H1 (cell line): Measurements from ENCODE around the gene INVS. TPM values are rescaled to one million over a fixed set of nuclear protein-coding genes. Genes with fewer than 3 reads are reported as not detected.

Experiments used
- CTCF ChIA-PET: fragments of 300-600 bp; sonication (Branson Sonifier 250); formaldehyde crosslinking; loops from one replicate; lab custom pipeline; 2021; ENCODE audit not compliant: partially characterized antibody; lab: Charles Lee
- POLR2A ChIA-PET: fragments of 300-600 bp; sonication (Branson Sonifier 250); formaldehyde crosslinking; loops from one replicate; lab custom pipeline; 2021; ENCODE audit warnings: inconsistent platforms; ENCODE audit not compliant: partially characterized antibody; lab: Charles Lee
- DNase-seq, 2 experiments: peaks; one replicate each; pipeline versions ENCODE4 v3.0.0 to v3.0.0-alpha.2; 2010 to 2022; ENCODE audit warnings: low spot score in 2 of 2, low read depth in 1 of 2, mixed read lengths in 1 of 2
- FAIRE-seq: peaks from 2 replicates; lab custom pipeline; 2011; peaks lifted over from hg19 to GRCh38; lab: Jason Lieb, UNC
- H2AFZ ChIP-seq: 2 replicates; pipeline ENCODE4 v1.8.1; 2012; ENCODE audit warnings: low read length, inconsistent platforms
- H2AK5ac ChIP-seq: 2 replicates; pipeline ENCODE4 v1.6.1; 2013; ENCODE audit warnings: low read depth, low read length
- H2BK120ac ChIP-seq: replicated peaks from 2 replicates; pipeline ENCODE3; 2013; ENCODE audit warnings: low read depth, low read length, inconsistent platforms
- H2BK12ac ChIP-seq: 2 replicates; pipeline ENCODE4 v1.6.1; 2013; ENCODE audit warnings: low read depth, low read length
- H2BK15ac ChIP-seq: 2 replicates; pipeline ENCODE4 v1.6.1; 2013; ENCODE audit warnings: low read length
- H2BK20ac ChIP-seq: 2 replicates; pipeline ENCODE4 v1.6.1; 2013; ENCODE audit warnings: low read length
- H2BK5ac ChIP-seq: 2 replicates; pipeline ENCODE4 v1.6.1; 2013; ENCODE audit warnings: low read depth, low read length
- H3K14ac ChIP-seq: 2 replicates; pipeline ENCODE4 v1.6.1; 2013; ENCODE audit warnings: inconsistent platforms; ENCODE audit not compliant: insufficient read length
- H3K18ac ChIP-seq: 2 replicates; pipeline ENCODE4 v1.6.1; 2013; ENCODE audit warnings: low read length; ENCODE audit errors: extremely low read depth
- H3K23ac ChIP-seq: 2 replicates; pipeline ENCODE4 v1.6.1; 2013; ENCODE audit warnings: inconsistent platforms; ENCODE audit not compliant: insufficient read length
- H3K23me2 ChIP-seq: 2 replicates; pipeline ENCODE4 v1.6.1; 2013; ENCODE audit warnings: low read depth, low read length
- H3K27ac ChIP-seq: 2 replicates; pipeline ENCODE4 v1.6.1; 2011; ENCODE audit warnings: low read depth, low read length, inconsistent platforms
- H3K27me3 ChIP-seq, 4 experiments: replicated peaks in 1 of 4; 1 replicate in 1 of 4; 2 replicates in 3 of 4; pipeline versions ENCODE4 v1.6.1 to v1.8.1; 2011 to 2013; ENCODE audit warnings: low read length in 3 of 4, mild to moderate bottlenecking in 3 of 4, inconsistent platforms in 2 of 4, mixed read lengths in 2 of 4, moderate library complexity in 1 of 4; ENCODE audit not compliant: control insufficient read depth in 3 of 4, insufficient read depth in 3 of 4; ENCODE audit errors: extremely low read depth in 1 of 4
- H3K36me3 ChIP-seq, 4 experiments: 2 replicates each; pipeline versions ENCODE4 v1.6.1 to v1.8.1; 2011 to 2013; ENCODE audit warnings: mild to moderate bottlenecking in 4 of 4, low read length in 3 of 4, moderate library complexity in 2 of 4, control low read depth in 1 of 4, inconsistent platforms in 1 of 4; ENCODE audit not compliant: insufficient read depth in 4 of 4, control insufficient read depth in 2 of 4
- H3K4ac ChIP-seq: replicated peaks from 2 replicates; pipeline ENCODE3; 2013; ENCODE audit warnings: low read length, low read depth, mixed read lengths, inconsistent platforms; ENCODE audit not compliant: insufficient read length
- H3K4me1 ChIP-seq, 4 experiments: replicated peaks in 1 of 4; 1 replicate in 1 of 4; 2 replicates in 3 of 4; pipeline versions ENCODE4 v1.6.1 to v1.8.1; 2011 to 2013; ENCODE audit warnings: low read length in 3 of 4, inconsistent platforms in 2 of 4, mixed read lengths in 1 of 4; ENCODE audit not compliant: insufficient read depth in 4 of 4, control insufficient read depth in 3 of 4
- H3K4me2 ChIP-seq, 2 experiments: 2 replicates each; pipeline versions ENCODE4 v1.6.1 to v1.8.1; 2011 to 2013; ENCODE audit warnings: low read depth in 2 of 2, low read length in 2 of 2, control low read depth in 1 of 2, inconsistent platforms in 1 of 2, mild to moderate bottlenecking in 1 of 2; ENCODE audit not compliant: insufficient read depth in 1 of 2
- H3K4me3 ChIP-seq, 4 experiments: fragments of 200-600, 300-600 bp in 1 of 4; sonication (generic), shearing (Covaris generic), sonication (Bioruptor Twin) in 1 of 4; 2 replicates each; pipeline versions ENCODE4 v1.5.1 to v1.8.1; 2011 to 2016; ENCODE audit warnings: low read length in 4 of 4, low read depth in 3 of 4, control low read depth in 2 of 4, inconsistent platforms in 2 of 4, mild to moderate bottlenecking in 2 of 4, mixed read lengths in 1 of 4, moderate library complexity in 1 of 4; ENCODE audit not compliant: insufficient read depth in 2 of 4; ENCODE audit errors: extremely low read depth in 1 of 4
- H3K56ac ChIP-seq: replicated peaks from 2 replicates; pipeline ENCODE3; 2013; ENCODE audit warnings: low read depth, mild to moderate bottlenecking, mixed read lengths, low read length, inconsistent platforms; ENCODE audit not compliant: insufficient read length
- H3K79me1 ChIP-seq: 2 replicates; pipeline ENCODE4 v1.6.1; 2013; ENCODE audit warnings: low read depth, low read length, control low read depth
- H3K79me2 ChIP-seq, 2 experiments: 2 replicates each; pipeline versions ENCODE4 v1.6.1 to v1.8.1; 2012 to 2013; ENCODE audit warnings: low read length in 2 of 2, mild to moderate bottlenecking in 2 of 2, inconsistent platforms in 1 of 2; ENCODE audit not compliant: insufficient read depth in 2 of 2, control insufficient read depth in 1 of 2
- H3K9ac ChIP-seq, 4 experiments: replicated peaks in 1 of 4; 1 replicate in 1 of 4; 2 replicates in 3 of 4; pipeline versions ENCODE4 v1.6.1 to v1.8.1; 2011 to 2013; ENCODE audit warnings: low read depth in 3 of 4, low read length in 3 of 4, control low read depth in 2 of 4, mild to moderate bottlenecking in 2 of 4, moderate library complexity in 2 of 4, inconsistent platforms in 1 of 4; ENCODE audit errors: extremely low read depth in 1 of 4
- H3K9me3 ChIP-seq, 2 experiments: 2 replicates each; pipeline versions ENCODE4 v1.6.1 to v1.8.1; 2012 to 2013; ENCODE audit warnings: mild to moderate bottlenecking in 2 of 2, moderate library complexity in 2 of 2, control low read depth in 1 of 2, inconsistent platforms in 1 of 2, low read depth in 1 of 2, low read length in 1 of 2, mixed read lengths in 1 of 2; ENCODE audit not compliant: insufficient read depth in 2 of 2
- H4K20me1 ChIP-seq, 2 experiments: replicated peaks in 1 of 2; 2 replicates each; pipeline versions ENCODE3 to v1.8.1; 2011 to 2013; ENCODE audit warnings: inconsistent platforms in 2 of 2, low read length in 2 of 2, mild to moderate bottlenecking in 1 of 2; ENCODE audit not compliant: insufficient read depth in 2 of 2, control insufficient read depth in 1 of 2
- H4K5ac ChIP-seq: 2 replicates; pipeline ENCODE4 v1.6.1; 2013; ENCODE audit warnings: low read length, low read depth, mixed read lengths, inconsistent platforms; ENCODE audit not compliant: insufficient read length
- H4K8ac ChIP-seq: 2 replicates; pipeline ENCODE4 v1.8.0; 2013; ENCODE audit warnings: mild to moderate bottlenecking, moderate library complexity, low read length, inconsistent platforms; ENCODE audit not compliant: insufficient read depth; ENCODE audit errors: extremely low read depth
- H4K91ac ChIP-seq: replicated peaks from 2 replicates; pipeline ENCODE3; 2013; ENCODE audit warnings: low read length, mixed read lengths, inconsistent platforms; ENCODE audit not compliant: insufficient read length
- BCL11A ChIP-seq, 2 experiments: IDR thresholded peaks; one replicate each; pipeline ENCODE4 v1.6.1; 2011; ENCODE audit warnings: low read depth in 2 of 2, low read length in 2 of 2, mild to moderate bottlenecking in 2 of 2
- CBX5 ChIP-seq: fragments of 300-800, 300-1000 bp; sonication (generic); IDR thresholded peaks from 2 replicates; pipeline ENCODE4 v1.7.1; 2016; ENCODE audit warnings: antibody characterized with exemption, low read length, low read depth
- CHD1 ChIP-seq: IDR thresholded peaks from 2 replicates; pipeline ENCODE4 v1.6.1; 2012; ENCODE audit warnings: low read depth, low read length, improper control_type of control experiment
- EZH2 ChIP-seq: fragments of 200-600 bp; sonication (generic); IDR thresholded peaks from 2 replicates; pipeline ENCODE4 v1.7.1; 2012; ENCODE audit warnings: low read depth, mild to moderate bottlenecking, moderate library complexity, low read length, inconsistent platforms; ENCODE audit not compliant: severe bottlenecking
- GTF2F1 ChIP-seq: IDR thresholded peaks from 2 replicates; pipeline ENCODE4 v1.6.1; 2012; ENCODE audit warnings: low read depth, low read length, improper control_type of control experiment, borderline replicate concordance
- NANOG ChIP-seq: IDR thresholded peaks from 2 replicates; pipeline ENCODE4 v1.6.1; 2011; ENCODE audit warnings: low read length, low read depth, mild to moderate bottlenecking, inconsistent platforms; ENCODE audit not compliant: insufficient read depth, poor library complexity, severe bottlenecking
- RAD21 ChIP-seq, 2 experiments: IDR thresholded peaks in 1 of 2; conservative IDR thresholded peaks in 1 of 2; 2 replicates each; pipeline ENCODE4 v1.6.1; 2011; ENCODE audit warnings: low read depth in 2 of 2, low read length in 2 of 2, improper control_type of control experiment in 1 of 2, inconsistent platforms in 1 of 2, mild to moderate bottlenecking in 1 of 2, moderate library complexity in 1 of 2
- SIX5 ChIP-seq: IDR thresholded peaks from 2 replicates; pipeline ENCODE4 v1.6.1; 2011; ENCODE audit warnings: mild to moderate bottlenecking, low read depth, low read length
- TEAD4 ChIP-seq: IDR thresholded peaks from 2 replicates; pipeline ENCODE4 v1.6.1; 2012; ENCODE audit warnings: low read depth, low read length, inconsistent platforms, mixed read lengths
- USF2 ChIP-seq: IDR thresholded peaks from 2 replicates; pipeline ENCODE4 v1.6.1; 2011; ENCODE audit warnings: low read length, improper control_type of control experiment
- WGBS, 2 experiments: shearing (Covaris generic) in 1 of 2; methylation state at CpG; one replicate each; pipeline versions ENCODE4 v1.1.6 to v1.1.7; 2013 to 2015; ENCODE audit warnings: low lambda C conversion rate in 2 of 2, mixed read lengths in 2 of 2, inconsistent platforms in 1 of 2, low coverage in 1 of 2, missing lambda C conversion rate in 1 of 2; ENCODE audit not compliant: insufficient replicate concordance in 2 of 2, insufficient coverage in 1 of 2, insufficient read length in 1 of 2; ENCODE audit errors: extremely low coverage in 1 of 2, missing lambda C conversion rate in 1 of 2; 5-methylcytosine and 5-hydroxymethylcytosine counted together
- polyA plus RNA-seq, 7 experiments: library from polyadenylated mRNA; depleted of rRNA in 3 of 7; stranded (reverse) in 5 of 7; unstranded in 2 of 7; fragments of >200 nt in 5 of 7; fragments of 200-250 nt in 2 of 7; gene quantifications; 1 replicate in 5 of 7; 2 replicates in 1 of 7; 4 replicates in 1 of 7; pipeline versions ENCODE4 v1.2.1 to v1.2.3, GENCODE V29; 2011 to 2013; ENCODE audit warnings: missing spikeins in 2 of 7, mixed read lengths in 2 of 7
- total RNA-seq: library from RNA; stranded (reverse); fragmentation: NEBNext Ultra II Directional; extraction: Animal tissue kit (Norgen Biotek cat#: 25700); gene quantifications from 2 replicates; pipeline ENCODE4 v1.2.1, GENCODE V29; 2021
- TF ChIP-seq, protein P1 (sequence below): IDR thresholded peaks from 2 replicates; pipeline ENCODE4 v1.6.1; 2012; ENCODE audit warnings: low read length, inconsistent platforms

Gene INVS
- total and polyA plus RNA-seq, 2 of the 8 experiments (the other 6 are each of a cell fraction or from before 2014, with no cell fraction given), result 4.1 to 6.9 TPM

DNA sequence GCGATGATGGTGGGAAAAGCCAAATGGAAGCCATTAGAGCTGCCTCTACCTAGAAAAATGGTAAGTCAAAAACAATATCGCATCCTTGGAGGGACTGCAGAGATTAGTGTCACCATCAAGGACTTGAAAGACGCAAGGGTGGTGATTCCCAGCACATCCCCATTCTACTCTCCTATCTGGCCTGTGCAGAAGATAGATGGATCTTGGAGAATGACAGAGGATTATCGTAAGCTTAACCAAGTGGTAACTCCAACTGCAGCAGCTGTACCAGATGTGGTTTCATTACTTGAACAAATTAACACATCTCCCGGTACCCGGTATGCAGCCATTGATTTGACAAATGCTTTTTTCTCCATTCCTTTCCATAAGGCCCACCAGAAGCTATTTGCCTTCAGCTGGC is 24.1 kb upstream of the INVS start:
- WGBS, 2 experiments, result 95% methylated on average over 6 of the region's 6 CpGs; no CpG with 5 or more reads in 1 of the 2 experiments
- H2AK5ac ChIP-seq, result no peak overlapping the region
- no peak for DNase-seq
- no peak overlapping the region for H4K5ac ChIP-seq
- peaks cover 0 to 2% of the 10 kb centered on the region in 2 experiments; a peak in 1 of 4 replicates for H3K79me2 ChIP-seq
- no peaks in the 10 kb centered on the region for H3K9me3 ChIP-seq
- H3K23ac ChIP-seq, result no peak overlapping the region
- H2AFZ ChIP-seq, result no peak overlapping the region
- POLR2A ChIA-PET, result interaction anchor here (0.9 kb wide), 1 partner anchor 59 kb away, joined by 3 read pairs; no protein-coding TSS in a partner anchor
- CTCF ChIA-PET, result interaction anchor here (0.6 kb wide), 1 partner anchor 564 kb away, joined by 3 read pairs; no protein-coding TSS in a partner anchor
- H2BK5ac ChIP-seq, result no peak overlapping the region
- H4K20me1 ChIP-seq, result no peaks in the 10 kb centered on the region
- no peak overlapping the region for H2BK120ac ChIP-seq
- H3K79me1 ChIP-seq, result no peaks in the 10 kb centered on the region
- H3K56ac ChIP-seq, result no peak overlapping the region
- H2BK12ac ChIP-seq, result no peak overlapping the region
- H2BK20ac ChIP-seq, result no peak overlapping the region
- no peak overlapping the region for H3K27ac ChIP-seq
- no peak overlapping the region for H4K8ac ChIP-seq
- no peaks in the 10 kb centered on the region for H3K4me1 ChIP-seq
- H3K23me2 ChIP-seq, result no peaks in the 10 kb centered on the region
- H3K27me3 ChIP-seq, result no peaks in the 10 kb centered on the region
- no peak overlapping the region for H3K4ac ChIP-seq
- H3K18ac ChIP-seq, result no peak overlapping the region
- no peak overlapping the region for H3K4me2 ChIP-seq
- no peak overlapping the region for H4K91ac ChIP-seq
- no peak overlapping the region for H3K14ac ChIP-seq
- no peaks in the 10 kb centered on the region; a peak in 1 of 8 replicates for H3K36me3 ChIP-seq
- no peak overlapping the region for H2BK15ac ChIP-seq
- no peak overlapping the region for H3K4me3 ChIP-seq
- no peak for FAIRE-seq
- H3K9ac ChIP-seq, result no peak overlapping the region
- no peak for TF ChIP-seq SIX5
- TF ChIP-seq GTF2F1, result no peak
- TF ChIP-seq NANOG, result no peak
- TF ChIP-seq USF2, result no peak
- TF ChIP-seq TEAD4, result no peak
- TF ChIP-seq RAD21 (IDR thresholded peaks at IDR 0.05 in 1 of 2, conservative IDR thresholded peaks at IDR 0.05 in 1 of 2; ENCODE audit: low read depth in 2 of 2, low read length in 2 of 2), result no peak
- TF ChIP-seq BCL11A (IDR thresholded peaks at IDR 0.05; ENCODE audit: low read depth in 2 of 2, low read length in 2 of 2), result no peak
- TF ChIP-seq, protein P1, sequence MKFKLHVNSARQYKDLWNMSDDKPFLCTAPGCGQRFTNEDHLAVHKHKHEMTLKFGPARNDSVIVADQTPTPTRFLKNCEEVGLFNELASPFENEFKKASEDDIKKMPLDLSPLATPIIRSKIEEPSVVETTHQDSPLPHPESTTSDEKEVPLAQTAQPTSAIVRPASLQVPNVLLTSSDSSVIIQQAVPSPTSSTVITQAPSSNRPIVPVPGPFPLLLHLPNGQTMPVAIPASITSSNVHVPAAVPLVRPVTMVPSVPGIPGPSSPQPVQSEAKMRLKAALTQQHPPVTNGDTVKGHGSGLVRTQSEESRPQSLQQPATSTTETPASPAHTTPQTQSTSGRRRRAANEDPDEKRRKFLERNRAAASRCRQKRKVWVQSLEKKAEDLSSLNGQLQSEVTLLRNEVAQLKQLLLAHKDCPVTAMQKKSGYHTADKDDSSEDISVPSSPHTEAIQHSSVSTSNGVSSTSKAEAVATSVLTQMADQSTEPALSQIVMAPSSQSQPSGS, result no peak
- no peak for TF ChIP-seq EZH2
- no peak for TF ChIP-seq CHD1
- TF ChIP-seq CBX5, result no peak
